GM23338 (cell line): ENCODE data around the gene TBX3. TPM values are rescaled to one million over a fixed set of nuclear protein-coding genes. Genes with fewer than 3 reads are reported as not detected.

Source experiments
- ATAC-seq: fragments of 200-7000 bp; cut with Tn5 transposase; 3 replicates; pipeline ENCODE4 v1.9.1; 2020
- DNase-seq: peaks from one replicate; pipeline ENCODE4 v3.0.0-alpha.2; 2015; ENCODE audit warnings: low spot score
- H2AFZ ChIP-seq: fragments of 200-600 bp; sonication (generic); 2 replicates; pipeline ENCODE4 v1.8.0; 2016; ENCODE audit warnings: antibody characterized with exemption, mild to moderate bottlenecking, moderate library complexity
- H3F3A ChIP-seq: fragments of 200-600 bp; sonication (generic); replicated peaks from 2 replicates; pipeline ENCODE4 v1.8.0; 2017; ENCODE audit warnings: antibody characterized with exemption, mixed run types, low read depth
- H3K27ac ChIP-seq: fragments of 200-600 bp; sonication (generic); 2 replicates; pipeline ENCODE4 v1.6.1; 2016; ENCODE audit warnings: low read depth
- H3K27me3 ChIP-seq: fragments of 200-600 bp; sonication (generic); 2 replicates; pipeline ENCODE4 v1.8.0; 2016; ENCODE audit warnings: mild to moderate bottlenecking, mixed run types, moderate library complexity; ENCODE audit not compliant: insufficient read depth
- H3K36me3 ChIP-seq: fragments of 200-600 bp; sonication (generic); 2 replicates; pipeline ENCODE4 v1.8.0; 2016; ENCODE audit warnings: mild to moderate bottlenecking; ENCODE audit not compliant: insufficient read depth
- H3K4me1 ChIP-seq: fragments of 200-600 bp; sonication (generic); 2 replicates; pipeline ENCODE4 v1.8.0; 2016; ENCODE audit warnings: mild to moderate bottlenecking, moderate library complexity; ENCODE audit not compliant: insufficient read depth
- H3K4me2 ChIP-seq: fragments of 200-600 bp; sonication (generic); 2 replicates; pipeline ENCODE4 v1.7.1; 2017; ENCODE audit warnings: mixed run types
- H3K4me3 ChIP-seq: fragments of 200-600 bp; sonication (generic); 2 replicates; pipeline ENCODE4 v1.6.1; 2016; ENCODE audit warnings: mixed run types
- H3K79me2 ChIP-seq: fragments of 200-600 bp; sonication (generic); replicated peaks from 2 replicates; pipeline ENCODE4 v1.8.0; 2017; ENCODE audit warnings: mild to moderate bottlenecking; ENCODE audit not compliant: insufficient read depth
- H3K9me2 ChIP-seq: fragments of 200-600 bp; sonication (generic); 2 replicates; pipeline ENCODE4 v1.8.0; 2017; ENCODE audit not compliant: insufficient read depth
- H4K20me1 ChIP-seq: fragments of 200-600 bp; sonication (generic); replicated peaks from 2 replicates; pipeline ENCODE4 v1.8.0; 2017; ENCODE audit warnings: mild to moderate bottlenecking; ENCODE audit not compliant: insufficient read depth
- H3K27ac Mint-ChIP-seq: 2 replicates; pipeline ENCODE4 v1.8.0; 2020; ENCODE audit warnings: inconsistent platforms, mild to moderate bottlenecking, moderate library complexity, mixed read lengths
- H3K27me3 Mint-ChIP-seq: 3 replicates; pipeline ENCODE4 v1.8.0; 2022; ENCODE audit warnings: low read depth, mild to moderate bottlenecking, moderate library complexity, mixed read lengths, inconsistent platforms; ENCODE audit not compliant: insufficient read depth, poor library complexity
- H3K36me3 Mint-ChIP-seq: 3 replicates; pipeline ENCODE4 v1.8.0; 2021; ENCODE audit warnings: low read depth, mild to moderate bottlenecking, inconsistent platforms, moderate library complexity, mixed read lengths
- H3K4me1 Mint-ChIP-seq: 3 replicates; pipeline ENCODE4 v1.8.0; 2020; ENCODE audit warnings: mild to moderate bottlenecking, inconsistent platforms, mixed read lengths
- H3K4me3 Mint-ChIP-seq: 3 replicates; pipeline ENCODE4 v1.8.0; 2021; ENCODE audit warnings: moderate library complexity, mild to moderate bottlenecking, inconsistent platforms, mixed read lengths
- H3K9me3 Mint-ChIP-seq: 3 replicates; pipeline ENCODE4 v1.8.0; 2020; ENCODE audit warnings: moderate library complexity, mild to moderate bottlenecking, inconsistent platforms, mixed read lengths
- CREB1 ChIP-seq: fragments of 250-450 bp; sonication (Bioruptor Pico); IDR thresholded peaks from 2 replicates; pipeline ENCODE4 v1.5.0; 2020; ENCODE audit warnings: low read depth, mild to moderate bottlenecking, moderate library complexity
- EZH2 ChIP-seq: fragments of 200-600 bp; sonication (generic); IDR thresholded peaks from one replicate; pipeline ENCODE4 v1.8.0; 2017; ENCODE audit warnings: antibody characterized with exemption, mild to moderate bottlenecking, low read depth; ENCODE audit not compliant: unreplicated experiment
- EZH2phosphoT487 ChIP-seq: fragments of 200-600 bp; sonication (generic); IDR thresholded peaks from one replicate; pipeline ENCODE4 v1.8.1; 2018; ENCODE audit warnings: antibody characterized with exemption; ENCODE audit not compliant: unreplicated experiment
- JUNB ChIP-seq: IDR thresholded peaks from one replicate; pipeline ENCODE4 v1.6.1; 2016; ENCODE audit warnings: antibody characterized with exemption; ENCODE audit not compliant: unreplicated experiment
- POLR2AphosphoS5 ChIP-seq: IDR thresholded peaks from 2 replicates; pipeline ENCODE4 v1.6.1; 2016; ENCODE audit warnings: antibody characterized with exemption, low read depth
- ZNF114 ChIP-seq: fragments of 250-450 bp; sonication (Bioruptor Pico); IDR thresholded peaks from 2 replicates; pipeline ENCODE4 v1.5.0; 2020; ENCODE audit warnings: mild to moderate bottlenecking, moderate library complexity
- ZNF462 ChIP-seq: fragments of 250-450 bp; sonication (Bioruptor Pico); IDR thresholded peaks from 2 replicates; pipeline ENCODE4 v1.5.0; 2020; ENCODE audit warnings: mild to moderate bottlenecking, moderate library complexity
- polyA plus RNA-seq: library from polyadenylated mRNA; unstranded; fragments of >200 nt; fragmentation: Nextera tagmentation; extraction: Ambion mirVana; gene quantifications from 2 replicates; pipeline ENCODE4 v1.2.1, GENCODE V29; 2016
- total RNA-seq: library from RNA; depleted of rRNA; stranded (reverse); fragments of >200 nt; shearing (Covaris generic); gene quantifications from 2 replicates; pipeline ENCODE4 v1.2.3, GENCODE V29; 2014

The TBX3 gene
- total and polyA plus RNA-seq, 2 experiments from 2014 or later, result 0.18 to 0.24 TPM

DNA sequence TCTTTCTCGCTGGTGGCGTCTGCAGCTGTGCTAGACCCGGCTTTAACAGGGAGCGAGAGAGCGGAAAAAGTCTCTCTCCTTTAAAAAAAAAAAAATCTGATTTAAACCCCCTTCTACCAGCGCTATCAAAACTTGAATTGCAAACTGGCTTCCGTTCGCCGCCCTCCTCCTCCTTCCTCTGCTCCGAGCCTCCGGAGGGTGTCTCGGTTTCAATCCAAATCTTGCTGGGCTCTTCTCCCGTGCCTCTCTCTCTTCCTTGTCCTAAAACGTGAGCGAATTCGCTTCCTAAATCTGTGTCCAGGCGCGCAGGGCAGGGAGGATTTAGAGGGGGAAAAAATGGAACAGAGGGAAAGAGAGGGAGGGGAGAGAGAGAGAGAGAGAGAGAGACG lies 272 bp downstream of the TBX3 start (continued):
- TF ChIP-seq JUNB (no peak), ZNF114 (CRISPR knock-in tag) (no peak), CREB1 (no peak)

- H3K79me2 ChIP-seq, result no peaks in the 10 kb centered on the region
- H2AFZ ChIP-seq, result peak overlapping the region; percentile 79
- Mint-ChIP-seq H3K27ac (no peak overlapping the region), H3K4me1 (peaks cover 77% of the 10 kb centered on the region), H3K27me3 (peaks cover 98% of the 10 kb centered on the region), H3K9me3 (peaks cover 5% of the 10 kb centered on the region; the same call in 2 of the 3 replicates), H3K4me3 (peak overlapping the region; percentile 79), H3K36me3 (no peaks in the 10 kb centered on the region)
- peak overlapping the region; percentile 69 for H3K4me3 ChIP-seq
- TF ChIP-seq ZNF462 (CRISPR knock-in tag) (no peak), EZH2 (peak; percentile 56), POLR2AphosphoS5 (no peak), EZH2phosphoT487 (peak; percentile 48)
- H3K9me2 ChIP-seq, result no peaks in the 10 kb centered on the region
- H3K4me1 ChIP-seq, result peaks cover 79% of the 10 kb centered on the region
- ATAC-seq (peak; percentile 7), DNase-seq (no peak)
- H3K27ac ChIP-seq, result no peak overlapping the region
- H3F3A ChIP-seq, result peaks cover 57% of the 10 kb centered on the region
- H3K4me2 ChIP-seq, result peak overlapping the region; percentile 80
- peaks cover 94% of the 10 kb centered on the region for H3K27me3 ChIP-seq
- H4K20me1 ChIP-seq, result peaks cover 25% of the 10 kb centered on the region
- H3K36me3 ChIP-seq, result no peaks in the 10 kb centered on the region
Observed at GRCh38 chr12:114682785-114683708, 928 bp downstream of the TBX3 start.
